ENCODE data around the gene AUTS2. TPM values are rescaled to one million over a fixed set of nuclear protein-coding genes. Genes with fewer than 3 reads are reported as not detected.

Gene AUTS2
- polyA plus RNA-seq, 6 donors from 2014 or later, result 8.8 to 28.0 (median 20.9) TPM

DNA sequence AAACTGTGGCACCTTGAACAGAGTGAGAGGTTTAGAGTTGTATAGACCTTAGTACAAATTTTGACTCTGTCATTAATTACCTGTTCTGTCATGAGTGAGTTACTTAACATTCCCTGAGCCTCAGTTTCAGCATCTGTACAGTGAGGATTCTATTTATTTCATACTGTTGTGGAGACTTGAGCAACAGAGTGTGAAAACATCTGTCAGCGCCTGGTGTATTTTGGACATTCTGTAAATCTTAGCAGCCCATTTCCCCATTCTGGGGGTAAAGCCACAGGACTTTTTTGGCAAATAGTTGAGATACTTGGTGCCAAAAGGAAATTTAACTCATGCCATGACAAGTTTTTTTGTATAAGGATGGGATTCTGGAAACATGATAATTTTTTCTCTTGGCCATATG, 94.8 kb downstream of the AUTS2 start:
- no peak overlapping the region for H3K4me3 Mint-ChIP-seq
- H3K36me3 Mint-ChIP-seq, result no peaks in the 10 kb centered on the region
- no peak for ATAC-seq (ENCODE audit: low read depth in 2 of 2)
- no peaks in the 10 kb centered on the region for H3K9me3 Mint-ChIP-seq
- H3K4me1 Mint-ChIP-seq, result peaks cover 22 to 47% (median 23%) of the 10 kb centered on the region in 3 donors
- no peak for DNase-seq
- no peak overlapping the region for H3K27ac Mint-ChIP-seq
- no peaks in the 10 kb centered on the region for H3K27me3 Mint-ChIP-seq

DNA sequence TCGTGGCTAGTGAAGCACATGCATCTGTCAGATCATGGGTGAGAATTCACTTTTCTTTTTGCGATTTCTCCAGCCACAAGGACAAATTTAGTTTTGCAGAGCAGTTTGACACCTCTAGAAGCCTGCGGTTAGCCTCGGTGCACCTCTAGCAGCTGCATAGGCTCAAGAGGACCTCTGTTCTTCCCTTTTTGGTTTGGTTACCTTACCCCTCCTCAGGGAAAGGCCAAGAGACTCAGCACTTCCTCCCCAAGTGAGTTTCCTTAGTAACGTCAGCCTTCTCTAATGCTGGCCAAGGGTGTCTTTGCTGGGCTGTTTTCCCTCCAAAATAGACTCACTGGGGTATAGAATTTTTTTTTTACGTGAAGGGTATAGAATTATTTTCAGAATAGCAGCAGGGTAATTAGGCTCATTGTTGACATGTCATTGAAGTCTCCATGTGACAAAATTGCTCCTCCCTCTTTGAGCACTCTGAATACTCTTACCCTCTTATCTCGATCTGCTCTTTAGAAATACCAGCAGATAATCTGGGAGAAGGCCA, 97.8 kb downstream of the AUTS2 start:
- Mint-ChIP-seq H3K4me1 (peaks cover 22 to 52% (median 23%) of the 10 kb centered on the region in 3 donors), H3K36me3 (no peaks in the 10 kb centered on the region), H3K27me3 (no peaks in the 10 kb centered on the region), H3K4me3 (peak overlapping the region in 7 of 8 donors; percentile 6 to 70 (median 42)), H3K27ac (peak overlapping the region; percentile 7 to 76 (median 36)), H3K9me3 (no peaks in the 10 kb centered on the region)
- ATAC-seq (ENCODE audit: low read depth in 2 of 2), result peak; percentile 95 to 97
- peak; percentile 41 for DNase-seq

DNA sequence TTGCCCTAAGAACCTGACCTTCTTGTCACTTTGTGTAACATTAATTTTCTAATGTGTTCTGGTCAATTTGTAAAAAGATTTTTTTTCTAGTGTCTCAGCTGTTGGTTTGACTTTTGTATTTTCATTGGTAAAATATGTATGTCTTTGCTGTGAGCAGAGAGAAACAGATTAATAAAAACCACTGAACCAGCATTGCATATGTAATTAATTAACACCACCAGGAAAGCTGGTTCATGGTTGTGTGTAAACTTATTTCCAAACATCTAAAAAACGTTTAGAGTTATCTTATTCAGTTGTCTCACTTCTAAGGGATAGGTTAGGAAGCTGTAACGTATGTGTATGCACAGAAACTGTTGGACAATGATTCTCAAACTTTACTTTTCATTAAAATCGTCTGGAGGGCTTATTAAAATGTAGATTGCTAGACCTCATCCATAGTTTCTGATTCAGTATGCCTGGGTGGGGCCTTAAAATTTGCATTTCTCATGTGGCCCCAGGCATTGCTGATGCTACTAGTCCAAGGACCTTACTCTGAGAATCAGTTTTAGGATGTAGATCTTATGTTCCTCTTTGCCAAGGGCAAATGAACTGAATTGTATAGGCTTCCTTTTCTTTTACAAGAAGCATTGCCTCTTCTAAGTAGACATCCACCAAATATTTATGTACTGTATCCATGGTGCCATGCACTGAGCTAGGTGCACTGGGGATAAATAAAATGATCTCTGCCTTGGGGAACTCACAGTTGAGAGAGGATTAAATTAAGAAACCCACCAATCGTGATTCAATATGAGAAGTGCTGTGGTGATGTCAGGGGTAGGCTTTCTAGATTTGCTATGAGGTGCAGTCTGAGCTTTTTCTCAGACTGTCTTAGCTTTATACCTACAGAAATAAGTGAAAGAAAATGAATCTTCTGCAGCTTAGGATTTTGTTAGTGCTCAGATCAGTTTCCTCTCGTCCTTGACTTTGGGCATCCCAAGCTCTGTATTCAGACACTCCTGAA, 98.7 kb downstream of the AUTS2 start:
- Mint-ChIP-seq H3K4me1 (peaks cover 22 to 52% (median 23%) of the 10 kb centered on the region in 3 donors), H3K27ac (peak overlapping the region in 4 of 6 donors; percentile 6 to 44 (median 35)), H3K4me3 (no peak overlapping the region), H3K9me3 (no peaks in the 10 kb centered on the region), H3K27me3 (no peaks in the 10 kb centered on the region), H3K36me3 (no peaks in the 10 kb centered on the region)
- ATAC-seq (ENCODE audit: low read depth in 2 of 2) (peak; percentile 10 to 25), DNase-seq (no peak)

DNA sequence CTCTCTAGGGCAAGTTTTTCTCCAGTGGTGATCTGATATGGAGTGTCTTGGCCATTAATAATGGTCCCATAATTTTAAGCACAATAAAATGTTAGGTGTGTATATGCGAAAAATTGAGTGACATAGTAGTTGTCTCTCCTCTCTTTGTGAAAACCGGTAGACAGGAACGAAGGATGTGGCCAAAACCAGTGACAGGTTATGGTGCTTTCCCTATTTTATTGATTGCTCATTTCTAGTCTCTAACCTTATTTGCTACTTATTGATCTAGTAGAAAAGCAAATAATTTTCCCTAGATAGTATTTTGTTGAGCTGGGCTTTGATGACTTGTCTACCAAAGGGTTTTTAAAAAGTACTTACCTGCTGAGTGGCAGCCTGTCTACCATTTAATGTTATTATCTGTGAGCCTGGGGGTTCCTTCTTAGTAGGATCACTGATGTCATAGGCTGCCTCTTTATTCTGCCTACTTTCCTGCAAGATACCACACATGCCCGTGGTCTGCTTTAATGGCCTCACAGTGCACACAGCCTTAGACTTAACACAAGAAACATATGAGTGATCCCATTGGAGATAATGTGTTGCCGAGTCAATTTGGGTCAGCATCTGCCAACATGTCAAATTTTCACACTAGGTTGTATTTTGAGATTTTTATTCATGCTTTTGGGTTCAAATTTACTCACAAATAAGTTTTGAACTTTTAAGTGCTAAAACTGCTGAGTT, 100.0 kb downstream of the AUTS2 start:
- no peak overlapping the region for H3K27ac Mint-ChIP-seq
- H3K4me1 Mint-ChIP-seq, result peaks cover 16 to 45% (median 19%) of the 10 kb centered on the region in 3 donors
- no peaks in the 10 kb centered on the region for H3K36me3 Mint-ChIP-seq
- ATAC-seq (ENCODE audit: low read depth in 2 of 2), result no peak
- no peak overlapping the region for H3K4me3 Mint-ChIP-seq
- no peaks in the 10 kb centered on the region for H3K9me3 Mint-ChIP-seq
- H3K27me3 Mint-ChIP-seq, result no peaks in the 10 kb centered on the region
- DNase-seq, result no peak

DNA sequence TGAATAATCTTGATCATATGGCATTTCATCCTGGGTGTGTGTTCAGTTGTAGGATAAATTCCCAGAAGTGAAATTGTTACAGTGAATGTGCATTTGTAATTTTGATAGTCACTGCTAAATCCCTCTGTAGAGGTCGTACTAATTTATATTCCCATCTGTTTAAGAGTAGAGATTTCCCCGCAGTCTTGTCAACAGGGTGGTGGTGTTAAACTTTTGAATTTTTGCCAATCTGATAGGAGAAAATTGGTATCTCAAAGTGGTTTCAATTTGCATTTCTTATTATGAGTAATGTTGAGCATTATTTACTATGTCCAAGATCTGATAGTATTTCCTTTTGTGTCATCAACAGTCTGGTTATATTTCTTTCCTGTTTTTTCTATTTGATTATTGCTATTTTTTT, 101.7 kb downstream of the AUTS2 start:
- H3K36me3 Mint-ChIP-seq, result no peaks in the 10 kb centered on the region
- H3K9me3 Mint-ChIP-seq, result no peaks in the 10 kb centered on the region
- ATAC-seq (ENCODE audit: low read depth in 2 of 2) (no peak), DNase-seq (no peak)
- no peaks in the 10 kb centered on the region for H3K27me3 Mint-ChIP-seq
- no peak overlapping the region for H3K4me3 Mint-ChIP-seq
- H3K4me1 Mint-ChIP-seq, result peaks cover 16 to 43% (median 18%) of the 10 kb centered on the region in 3 donors
- H3K27ac Mint-ChIP-seq, result no peak overlapping the region

DNA sequence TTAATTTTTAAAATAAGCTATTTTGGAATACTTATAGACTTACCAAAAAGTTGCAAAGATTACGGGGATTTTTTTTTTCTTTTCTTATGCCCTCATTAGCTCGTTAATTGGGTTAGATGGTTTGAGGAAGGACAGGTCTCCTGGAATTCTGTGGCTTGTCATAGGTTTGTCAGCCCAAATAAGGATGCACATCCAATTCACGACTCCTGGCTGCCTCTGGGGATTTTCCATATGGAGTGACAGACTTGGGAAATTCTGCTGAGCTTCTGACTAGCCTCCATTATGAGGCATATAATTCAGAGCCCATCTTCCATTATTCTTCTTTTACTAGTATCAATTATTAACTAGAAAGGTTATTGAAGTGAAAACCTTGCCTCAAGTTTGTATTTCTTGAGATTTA, 102.1 kb downstream of the AUTS2 start:
- H3K4me3 Mint-ChIP-seq, result no peak overlapping the region
- H3K4me1 Mint-ChIP-seq, result peaks cover 16 to 43% (median 17%) of the 10 kb centered on the region in 3 donors
- no peak for ATAC-seq (ENCODE audit: low read depth in 2 of 2)
- no peaks in the 10 kb centered on the region for H3K9me3 Mint-ChIP-seq
- no peak for DNase-seq
- H3K27ac Mint-ChIP-seq, result no peak overlapping the region
- no peaks in the 10 kb centered on the region for H3K27me3 Mint-ChIP-seq
- H3K36me3 Mint-ChIP-seq, result no peaks in the 10 kb centered on the region

DNA sequence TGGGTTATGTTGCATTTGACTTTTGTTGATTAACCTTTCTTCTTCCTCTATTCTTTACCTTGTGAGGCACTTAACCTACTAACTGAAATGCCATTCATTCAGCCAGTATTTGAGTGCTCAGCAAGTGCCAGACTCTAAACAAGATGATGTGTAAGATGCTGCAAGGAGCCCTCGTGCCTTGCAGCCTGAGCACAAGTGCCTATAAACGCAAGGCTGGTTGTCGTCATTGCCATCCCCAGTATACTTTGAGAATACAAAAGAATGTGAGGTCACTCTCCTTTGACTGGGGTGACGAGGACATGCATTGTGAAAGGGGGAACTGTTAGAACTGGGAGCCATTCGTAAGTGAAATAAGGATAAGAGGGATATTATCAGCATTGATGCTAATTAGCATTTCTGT, 103.0 kb downstream of the AUTS2 start:
- DNase-seq, result no peak
- Mint-ChIP-seq H3K27me3 (no peaks in the 10 kb centered on the region), H3K4me1 (peaks cover 9 to 36% (median 11%) of the 10 kb centered on the region in 3 donors), H3K27ac (peak overlapping the region in 1 of 6 donors; percentile 21), H3K9me3 (no peaks in the 10 kb centered on the region), H3K4me3 (no peak overlapping the region), H3K36me3 (no peaks in the 10 kb centered on the region)
- ATAC-seq (ENCODE audit: low read depth in 2 of 2), result no peak

DNA sequence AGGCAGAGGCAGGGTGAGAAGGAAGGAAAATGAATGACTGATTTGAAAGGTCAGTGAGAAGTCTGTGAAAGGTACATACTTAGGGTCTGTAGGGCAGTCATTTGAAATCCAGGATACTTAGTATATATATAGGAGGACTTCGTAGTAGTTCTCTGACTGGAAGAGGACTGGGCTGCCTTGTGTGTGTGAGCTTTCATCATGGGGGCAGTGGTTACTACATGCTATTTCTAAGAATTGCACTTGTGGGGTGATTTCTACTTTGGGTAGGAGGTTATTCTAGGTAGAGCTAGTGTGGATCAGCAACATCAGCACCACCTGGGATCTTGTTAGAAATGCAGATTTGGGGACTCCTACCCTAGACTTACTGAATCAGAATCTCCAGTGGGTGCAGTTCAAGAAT, 104.1 kb downstream of the AUTS2 start:
- H3K27ac Mint-ChIP-seq, result no peak overlapping the region
- no peaks in the 10 kb centered on the region for H3K27me3 Mint-ChIP-seq
- ATAC-seq (ENCODE audit: low read depth in 2 of 2) (no peak), DNase-seq (no peak)
- no peaks in the 10 kb centered on the region for H3K36me3 Mint-ChIP-seq
- no peaks in the 10 kb centered on the region for H3K9me3 Mint-ChIP-seq
- no peak overlapping the region for H3K4me3 Mint-ChIP-seq
- H3K4me1 Mint-ChIP-seq, result peaks cover 3 to 26% (median 5%) of the 10 kb centered on the region in 3 donors

DNA sequence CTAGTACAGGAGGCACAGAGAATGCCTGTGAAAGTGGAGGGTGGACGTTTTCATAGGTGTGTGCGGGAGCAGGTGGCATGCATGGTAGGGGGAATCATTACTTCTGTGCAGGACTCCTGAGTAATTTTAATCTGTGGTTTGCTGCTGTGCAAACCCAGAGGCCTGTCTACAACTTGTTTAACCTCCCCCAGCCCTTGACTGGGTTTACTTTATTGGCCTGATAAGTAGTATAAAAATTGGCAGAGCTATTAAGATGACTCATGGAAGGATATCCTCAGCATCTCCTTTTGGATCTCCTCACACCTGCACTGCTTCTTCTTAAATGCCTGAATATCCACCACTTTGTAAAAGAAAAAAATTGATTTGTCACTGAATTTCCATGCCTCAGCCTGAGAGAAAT, 104.8 kb downstream of the AUTS2 start:
- no peak for DNase-seq
- Mint-ChIP-seq H3K27ac (no peak overlapping the region), H3K4me3 (no peak overlapping the region), H3K36me3 (no peaks in the 10 kb centered on the region), H3K27me3 (no peaks in the 10 kb centered on the region), H3K9me3 (no peaks in the 10 kb centered on the region), H3K4me1 (peaks cover 3 to 19% (median 5%) of the 10 kb centered on the region in 3 donors)
- no peak for ATAC-seq (ENCODE audit: low read depth in 2 of 2)

DNA sequence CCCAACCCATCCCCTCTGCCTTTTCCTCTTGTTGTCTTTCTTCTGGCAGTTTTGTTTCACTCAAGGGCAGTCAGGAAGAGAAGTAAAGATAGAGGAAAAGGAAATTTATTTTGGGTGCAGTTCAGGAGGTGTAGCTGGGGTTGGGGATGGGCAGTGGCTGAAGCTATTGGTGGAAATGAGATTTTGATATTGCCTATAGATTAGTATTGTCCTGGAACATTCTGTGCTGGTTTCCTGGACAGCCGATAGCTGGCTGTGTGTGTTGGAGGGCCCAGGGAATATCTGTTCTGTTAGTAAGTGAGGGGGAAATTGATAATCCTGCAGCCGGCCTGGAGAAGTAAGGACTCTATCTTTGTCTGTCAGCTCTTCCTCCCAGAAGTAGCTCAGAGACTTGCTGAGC, 107.8 kb downstream of the AUTS2 start:
- DNase-seq, result no peak
- peaks cover 0 to 6% (median 0%) of the 10 kb centered on the region in 3 donors for H3K27me3 Mint-ChIP-seq
- peaks cover 3 to 14% (median 9%) of the 10 kb centered on the region in 3 donors for H3K4me1 Mint-ChIP-seq
- no peak for ATAC-seq (ENCODE audit: low read depth in 2 of 2)
- H3K27ac Mint-ChIP-seq, result no peak overlapping the region
- no peaks in the 10 kb centered on the region for H3K36me3 Mint-ChIP-seq
- no peaks in the 10 kb centered on the region for H3K9me3 Mint-ChIP-seq
- no peak overlapping the region for H3K4me3 Mint-ChIP-seq

DNA sequence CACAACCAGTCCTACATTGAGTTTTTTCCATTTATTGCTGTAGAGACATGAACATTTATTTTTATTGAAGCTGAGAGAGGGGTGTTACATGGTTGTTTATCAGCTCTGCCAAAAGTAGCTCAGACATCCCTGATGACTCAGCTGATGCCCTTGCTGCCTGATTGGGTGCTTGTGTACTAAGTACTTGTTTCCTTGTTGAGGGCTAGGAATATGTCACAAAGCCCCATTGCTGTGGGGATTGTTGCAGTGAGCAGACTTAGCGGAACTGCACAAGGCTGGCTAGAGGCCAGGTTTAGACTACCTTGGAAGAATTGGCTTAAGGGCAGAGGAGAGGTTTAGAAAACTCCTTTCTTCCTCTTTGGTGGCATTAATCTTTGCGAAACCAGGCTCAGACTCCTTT, 110.6 kb downstream of the AUTS2 start:
- Mint-ChIP-seq H3K27me3 (peaks cover 0 to 6% (median 0%) of the 10 kb centered on the region in 3 donors), H3K4me1 (peaks cover 2 to 7% (median 3%) of the 10 kb centered on the region in 3 donors), H3K27ac (peak overlapping the region in 1 of 6 donors; percentile 23), H3K9me3 (peaks cover 0 to 2% (median 0%) of the 10 kb centered on the region in 7 donors), H3K4me3 (no peak overlapping the region), H3K36me3 (no peaks in the 10 kb centered on the region)
- no peak for ATAC-seq (ENCODE audit: low read depth in 2 of 2)
- DNase-seq, result no peak

DNA sequence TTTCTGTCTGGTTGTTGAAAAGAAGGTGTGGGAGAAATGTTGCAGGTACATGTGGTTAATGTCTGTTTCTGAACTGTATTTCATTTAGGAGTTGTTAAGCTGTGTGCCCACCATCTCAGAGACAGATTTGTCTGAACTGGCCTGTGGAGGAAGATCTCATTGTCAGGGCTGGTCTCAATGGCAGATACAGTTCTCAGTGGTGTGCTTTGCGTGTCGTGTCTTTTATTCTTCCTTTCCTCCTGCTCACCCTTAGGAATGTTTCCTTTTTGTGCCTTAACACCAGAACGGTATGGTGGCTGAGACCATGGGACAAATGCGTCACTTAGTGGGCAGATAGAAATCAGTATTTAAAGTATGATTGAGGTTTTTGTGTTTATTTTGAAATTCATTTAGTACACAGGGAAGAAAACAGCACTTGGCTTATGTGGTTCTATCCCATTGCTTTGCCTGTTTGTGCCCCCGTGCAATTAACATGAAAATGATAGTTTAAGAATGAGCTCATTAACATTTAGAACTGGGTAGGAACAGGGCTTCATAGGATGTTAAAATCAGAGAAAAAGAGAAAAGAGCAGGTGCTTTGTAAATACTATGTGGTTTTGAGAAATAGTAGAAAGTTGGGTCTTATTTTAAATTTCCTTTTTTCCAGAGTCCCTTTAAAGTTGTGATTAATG, 112.6 kb downstream of the AUTS2 start:
- H3K27ac Mint-ChIP-seq, result peak overlapping the region in 1 of 6 donors; percentile 5
- peaks cover 0 to 6% (median 0%) of the 10 kb centered on the region in 3 donors for H3K27me3 Mint-ChIP-seq
- H3K36me3 Mint-ChIP-seq, result no peaks in the 10 kb centered on the region
- H3K4me1 Mint-ChIP-seq, result peaks cover 0 to 4% (median 0%) of the 10 kb centered on the region in 3 donors
- ATAC-seq (ENCODE audit: low read depth in 2 of 2) (no peak), DNase-seq (no peak)
- H3K9me3 Mint-ChIP-seq, result peaks cover 0 to 2% (median 0%) of the 10 kb centered on the region in 7 donors
- no peak overlapping the region for H3K4me3 Mint-ChIP-seq

Data from naive B cell (primary cell).